HG03571 (cell line): ENCODE data around the gene IFT25.

Source experiments
- ATAC-seq: cut with Tn5 transposase; IDR thresholded peaks from one replicate; pipeline ENCODE4 v1.9.1; 2021; ENCODE audit not compliant: unreplicated experiment

Gene IFT25

DNA sequence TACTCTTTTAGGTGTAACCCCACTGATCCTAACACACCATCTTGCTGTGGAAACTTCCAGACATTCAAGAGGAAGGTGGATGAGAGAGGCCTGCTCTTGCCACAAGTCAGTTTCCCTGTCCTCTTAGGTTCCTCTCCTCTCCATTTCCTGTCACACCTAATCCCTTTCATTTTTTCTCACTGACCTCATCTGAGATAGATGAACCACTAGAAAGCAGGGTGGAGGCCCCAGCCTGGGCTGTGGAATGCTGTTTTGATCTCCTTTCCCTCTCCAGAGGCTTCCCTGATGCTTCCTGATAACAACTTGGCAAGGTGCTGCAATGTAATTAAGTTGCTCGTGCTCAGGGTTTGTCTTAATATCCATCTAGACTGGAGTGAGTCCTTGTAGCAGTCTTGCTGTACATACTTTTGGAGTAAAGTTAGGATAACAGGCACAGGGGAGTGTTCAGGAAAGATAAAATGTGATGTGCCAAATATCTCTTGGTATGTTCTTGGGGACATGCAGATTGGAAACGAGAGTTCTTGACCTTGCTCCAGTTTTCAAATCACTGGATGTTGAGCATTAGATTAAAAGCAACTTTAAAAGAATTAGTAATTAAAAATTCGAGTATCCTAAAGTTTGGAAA, 11.8 kb upstream of the IFT25 start:
- no peak for ATAC-seq

- ATAC-seq: no peak
These were observed 11.0 kb upstream of the IFT25 start for GRCh38 chr1:53956308-53957168.

DNA sequence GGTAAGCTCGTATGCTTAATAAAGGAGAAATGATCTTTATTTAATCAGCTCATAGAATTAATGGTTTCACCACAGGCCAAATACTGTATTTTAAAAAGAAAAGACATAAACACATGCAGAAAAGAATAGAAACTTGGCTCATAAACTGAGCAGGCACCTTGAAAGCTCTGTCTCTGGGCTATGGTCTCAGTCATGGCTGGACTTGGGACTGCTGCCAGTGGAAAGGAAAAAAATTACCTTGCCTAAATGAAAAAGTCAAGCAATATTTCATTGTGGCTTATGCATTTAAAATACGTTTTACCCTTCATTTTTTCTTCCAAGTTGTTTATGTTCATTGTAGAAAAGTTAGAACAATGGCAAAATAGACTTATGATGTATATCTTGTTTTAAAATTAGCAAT, 8.6 kb upstream of the IFT25 start:
- ATAC-seq: no peak

- ATAC-seq: no peak
These were observed 6.2 kb upstream of the IFT25 start for GRCh38 chr1:53951697-53952096.

- no peak for ATAC-seq
These were observed 3.8 kb upstream of the IFT25 start for GRCh38 chr1:53949023-53949990.

- no peak for ATAC-seq
These were observed 2.8 kb upstream of the IFT25 start for GRCh38 chr1:53948291-53948690.

DNA sequence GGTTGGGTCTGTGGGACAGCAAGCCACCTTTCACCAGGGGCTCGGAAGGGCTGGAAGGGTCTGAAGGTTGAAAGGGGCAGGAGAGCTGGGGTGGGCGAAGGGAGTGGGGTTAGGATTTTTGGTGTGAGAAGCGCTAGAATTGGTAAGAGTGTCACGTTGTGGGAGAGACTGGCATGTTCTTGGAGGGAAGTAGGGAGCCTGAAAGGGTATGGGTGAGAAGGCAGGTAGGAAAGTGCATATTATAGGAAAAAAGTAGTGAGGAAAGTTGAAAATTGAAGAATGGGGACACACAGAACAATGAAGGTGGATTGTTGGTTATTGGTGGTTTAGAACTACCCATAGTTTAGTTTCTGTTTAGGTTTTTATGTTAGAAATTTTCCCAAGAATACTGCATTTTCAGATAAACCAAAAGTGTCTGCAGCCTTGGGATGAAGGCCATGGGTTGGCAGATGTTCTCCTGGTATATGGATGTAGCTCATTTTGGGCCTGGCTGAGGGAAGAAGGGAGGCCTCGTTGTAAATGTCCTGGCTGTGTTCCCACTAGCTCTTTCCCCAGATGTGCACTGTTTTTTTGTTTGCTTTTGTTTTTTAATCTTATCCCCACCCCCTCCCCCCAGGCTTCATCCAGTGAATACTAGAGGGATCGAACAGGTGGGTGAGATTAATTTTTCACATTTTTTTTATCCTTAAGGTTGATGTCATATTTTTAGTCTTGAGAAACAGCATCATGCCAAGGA, 1.8 kb upstream of the IFT25 start:
- ATAC-seq: no peak

- ATAC-seq: peak; percentile 63
These were observed 1.0 kb upstream of the IFT25 start, which contains the start of gene LRRC42 for GRCh38 chr1:53946252-53947171. LRRC42 (plus strand) TSS chr1:53946350; CDS start chr1:53952000, 5,650 bp downstream.

- ATAC-seq: no peak
These were observed 391 bp downstream of the IFT25 start for GRCh38 chr1:53945183-53945432.

GRCh38 chr1:53944469-53945182, 873 bp downstream of the IFT25 start:
- no peak for ATAC-seq

DNA sequence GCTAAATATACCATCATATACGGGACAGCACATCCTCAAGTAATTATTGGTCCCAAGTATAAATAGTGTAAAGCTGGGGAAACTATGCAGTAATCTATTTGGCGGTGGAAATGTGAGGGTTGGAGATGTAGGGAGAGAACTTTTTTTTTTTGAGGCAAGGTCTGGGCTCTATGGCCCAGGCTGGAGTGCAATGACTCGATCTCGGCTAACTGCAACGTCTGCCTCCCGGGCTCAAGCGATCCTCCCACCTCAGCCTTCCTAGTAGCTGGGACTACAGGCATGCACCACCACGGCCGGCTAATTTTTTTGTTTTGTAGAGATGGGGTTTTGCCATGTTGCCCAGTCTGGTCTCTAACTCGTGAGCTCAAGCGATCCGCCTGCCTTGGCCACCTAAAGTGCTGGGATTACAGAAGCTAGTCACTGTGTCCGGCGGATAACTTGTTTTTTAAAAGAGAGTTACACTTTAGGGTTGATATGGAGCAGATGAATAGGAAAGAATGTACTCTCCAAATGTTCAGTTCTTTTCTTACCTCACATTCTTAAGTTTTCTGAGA, 1.9 kb downstream of the IFT25 start:
- ATAC-seq: no peak

DNA sequence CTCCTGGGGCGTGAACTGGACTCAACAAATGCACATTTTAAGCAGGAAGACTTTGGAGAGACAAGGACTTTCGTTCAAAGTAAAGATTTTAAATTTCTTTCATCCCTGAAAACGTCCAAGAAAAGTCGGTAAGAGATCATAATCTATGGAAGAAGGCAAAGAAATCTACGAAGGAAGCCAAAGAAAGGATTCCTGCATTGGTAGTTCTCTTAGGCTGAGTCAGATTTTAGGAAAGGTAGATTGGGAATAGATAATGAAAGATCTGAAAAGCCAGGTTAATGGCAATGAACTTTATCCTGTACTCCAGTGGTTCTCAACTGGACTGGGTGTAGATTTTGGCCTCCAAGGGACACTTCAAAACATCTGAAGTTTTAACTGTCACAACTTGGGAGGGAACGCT, 2.4 kb downstream of the IFT25 start:
- no peak for ATAC-seq

- ATAC-seq: no peak
These were observed 3.2 kb downstream of the IFT25 start for GRCh38 chr1:53942127-53942957.

- no peak for ATAC-seq
These were observed 7.2 kb downstream of the IFT25 start for GRCh38 chr1:53938136-53938830.

GRCh38 chr1:53936430-53936829, 9.1 kb downstream of the IFT25 start:
- no peak for ATAC-seq

- ATAC-seq: no peak
These were observed 11.2 kb downstream of the IFT25 start for GRCh38 chr1:53934170-53934765.

- no peak for ATAC-seq
These were observed 14.0 kb downstream of the IFT25 start for GRCh38 chr1:53931523-53931922.
